ENCODE results near the gene KCNIP4.

Gene KCNIP4

GRCh38 chr4:21136051-21136630 is 812.4 kb downstream of the KCNIP4 start:
- DNase-seq, result no peak

GRCh38 chr4:21134994-21135393 is 813.6 kb downstream of the KCNIP4 start:
- DNase-seq, result no peak

GRCh38 chr4:21130606-21131005 is 818.0 kb downstream of the KCNIP4 start:
- no peak for DNase-seq

- DNase-seq, result no peak
Observed at GRCh38 chr4:21126014-21126512, 822.5 kb downstream of the KCNIP4 start.

- DNase-seq, result no peak
Observed at GRCh38 chr4:21118301-21118700, 830.3 kb downstream of the KCNIP4 start.

- DNase-seq, result no peak
Observed at GRCh38 chr4:21117541-21118180, 830.9 kb downstream of the KCNIP4 start.

GRCh38 chr4:21113496-21114223 is 834.9 kb downstream of the KCNIP4 start:
- no peak for DNase-seq

GRCh38 chr4:21102667-21103066 is 845.9 kb downstream of the KCNIP4 start:
- DNase-seq, result no peak

GRCh38 chr4:21097865-21098264 is 850.7 kb downstream of the KCNIP4 start:
- no peak for DNase-seq

- DNase-seq, result no peak
Observed at GRCh38 chr4:21097026-21097425, 851.5 kb downstream of the KCNIP4 start.

GRCh38 chr4:21092531-21092930 is 856.0 kb downstream of the KCNIP4 start:
- no peak for DNase-seq

GRCh38 chr4:21090094-21090666 is 858.4 kb downstream of the KCNIP4 start:
- DNase-seq, result no peak

GRCh38 chr4:21083413-21083812 is 865.2 kb downstream of the KCNIP4 start:
- no peak for DNase-seq

GRCh38 chr4:21077967-21078366 is 870.6 kb downstream of the KCNIP4 start:
- DNase-seq, result no peak

GRCh38 chr4:21067351-21067750 is 881.2 kb downstream of the KCNIP4 start:
- no peak for DNase-seq

- no peak for DNase-seq
Observed at GRCh38 chr4:21061902-21062301, 886.7 kb downstream of the KCNIP4 start.

- no peak for DNase-seq
Observed at GRCh38 chr4:21046141-21046540, 902.4 kb downstream of the KCNIP4 start.

- DNase-seq, result no peak
Observed at GRCh38 chr4:21045119-21045518, 903.5 kb downstream of the KCNIP4 start.

GRCh38 chr4:21041708-21042107 is 906.9 kb downstream of the KCNIP4 start:
- DNase-seq, result no peak

GRCh38 chr4:21034728-21035127 is 913.8 kb downstream of the KCNIP4 start:
- DNase-seq, result no peak

- DNase-seq, result no peak
Observed at GRCh38 chr4:21032089-21032645, 916.4 kb downstream of the KCNIP4 start.

GRCh38 chr4:21018817-21019216 is 929.8 kb downstream of the KCNIP4 start:
- no peak for DNase-seq

- DNase-seq, result no peak
Observed at GRCh38 chr4:21013501-21013900, 935.1 kb downstream of the KCNIP4 start.

All from activated T-cell treated with anti-CD3 and anti-CD28 coated beads, Interleukin-2, amount 50 U/mL, for 1 hour (primary cell).